Renal pelvis (tissue), 12 donors: Measurements from ENCODE around the gene FBXO33. TPM values are rescaled to one million over a fixed set of nuclear protein-coding genes. Genes with fewer than 3 reads are reported as not detected.

Experiments
- DNase-seq: peaks from one replicate; pipeline ENCODE4 v3.0.0-alpha.2; 2013
- long read RNA-seq, 16 experiments: transcript quantifications; one replicate each; lab custom pipeline, GENCODE V29; 2026
- polyA plus RNA-seq, 3 donors: library from polyadenylated mRNA; unstranded; fragments of 120-200 nt; gene quantifications; one replicate each; pipeline ENCODE4 v1.2.1, GENCODE V29; 2013; ENCODE audit not compliant: insufficient read length in 3 of 3

The FBXO33 gene
- polyA plus RNA-seq, result 10 to 100 TPM; 11.2 to 12.4 (median 11.6) TPM
- long read RNA-seq, donor 1, partial matches to known transcripts, result 0 of 2 reads
- long read RNA-seq, donor 1, other reads (novel, unspliced or antisense), result 0 of 2 reads
- long read RNA-seq, donor 2, partial matches to known transcripts, result 0 of 2 reads
- long read RNA-seq, donor 2, other reads (novel, unspliced or antisense), result 0 of 2 reads
- long read RNA-seq, donor 3, partial matches to known transcripts, result 0 of 2 reads
- long read RNA-seq, donor 3, other reads (novel, unspliced or antisense), result 0 of 2 reads
- long read RNA-seq, donor 4, partial matches to known transcripts, result 0 of 1 reads
- long read RNA-seq, donor 4, other reads (novel, unspliced or antisense), result 0 of 1 reads
- long read RNA-seq, donor 5, result 0 reads
- long read RNA-seq, donor 6, partial matches to known transcripts, result 0 of 2 reads
- long read RNA-seq, donor 6, other reads (novel, unspliced or antisense), result 0 of 2 reads
- long read RNA-seq, donor 7, partial matches to known transcripts, result 0 of 4 reads
- long read RNA-seq, donor 7, other reads (novel, unspliced or antisense), result 0 of 4 reads
- long read RNA-seq, donor 8, result 0 reads
- long read RNA-seq, donor 9, partial matches to known transcripts, result 0 of 1 reads
- long read RNA-seq, donor 9, other reads (novel, unspliced or antisense), result 0 of 1 reads
- long read RNA-seq, donor 10, partial matches to known transcripts, result 0 of 5 reads
- long read RNA-seq, donor 10, other reads (novel, unspliced or antisense), result 0 of 5 reads
- long read RNA-seq, donor 11, partial matches to known transcripts, result 0 of 2 reads
- long read RNA-seq, donor 11, other reads (novel, unspliced or antisense), result 0 of 2 reads
- long read RNA-seq, donor 12, partial matches to known transcripts, result 0 of 3 reads
- long read RNA-seq, donor 12, other reads (novel, unspliced or antisense), result 0 of 3 reads
- long read RNA-seq, donor 13, partial matches to known transcripts, result 0 of 1 reads
- long read RNA-seq, donor 13, other reads (novel, unspliced or antisense), result 0 of 1 reads
- long read RNA-seq, donor 14, result 0 reads
- long read RNA-seq, donor 15, result 0 reads
- long read RNA-seq, donor 16, partial matches to known transcripts, result 0 of 3 reads
- long read RNA-seq, donor 16, other reads (novel, unspliced or antisense), result 0 of 3 reads

- peak; percentile 95 for DNase-seq
These were observed at the start of gene FBXO33 for GRCh38 chr14:39432179-39432618. Gene FBXO33, minus strand, starts transcription at chr14:39432433. Its CDS starts 271 bp downstream, at chr14:39432162.

- no peak for DNase-seq
These were observed 42.2 kb upstream of the FBXO33 start for GRCh38 chr14:39474416-39474911.

- DNase-seq, result no peak
These were observed 39.8 kb upstream of the FBXO33 start for GRCh38 chr14:39472078-39472477.

GRCh38 chr14:39469094-39469710 lies 37.0 kb upstream of the FBXO33 start:
- DNase-seq, result no peak

- no peak for DNase-seq
These were observed 35.8 kb upstream of the FBXO33 start for GRCh38 chr14:39467889-39468524.

- no peak for DNase-seq
These were observed 27.7 kb upstream of the FBXO33 start for GRCh38 chr14:39459795-39460478.

GRCh38 chr14:39456702-39457250 lies 24.5 kb upstream of the FBXO33 start:
- DNase-seq, result no peak

- no peak for DNase-seq
These were observed 22.8 kb upstream of the FBXO33 start for GRCh38 chr14:39454906-39455539.

- DNase-seq, result no peak
These were observed 20.4 kb upstream of the FBXO33 start for GRCh38 chr14:39452680-39453079.

- DNase-seq, result no peak
These were observed 19.6 kb upstream of the FBXO33 start for GRCh38 chr14:39451811-39452210.

GRCh38 chr14:39447175-39447661 lies 15.0 kb upstream of the FBXO33 start:
- no peak for DNase-seq

- no peak for DNase-seq
These were observed 14.0 kb upstream of the FBXO33 start for GRCh38 chr14:39446131-39446744.

GRCh38 chr14:39442293-39442692 lies 10.1 kb upstream of the FBXO33 start:
- DNase-seq, result no peak

GRCh38 chr14:39441805-39442204 lies 9.6 kb upstream of the FBXO33 start:
- DNase-seq, result no peak

GRCh38 chr14:39440975-39441374 lies 8.7 kb upstream of the FBXO33 start:
- no peak for DNase-seq

- DNase-seq, result no peak
These were observed 3.0 kb upstream of the FBXO33 start for GRCh38 chr14:39435241-39435640.

GRCh38 chr14:39434401-39434800 lies 2.2 kb upstream of the FBXO33 start:
- no peak for DNase-seq

GRCh38 chr14:39433452-39433813 lies 1.2 kb upstream of the FBXO33 start:
- no peak for DNase-seq
